NCI-H1092 (cell line): ENCODE data around the gene MBP.

ENCODE experiments used
- DNase-seq: peaks from one replicate; lab custom pipeline; 2025; lab: John Stamatoyannopoulos, UW

The MBP gene

GRCh38 chr18:77133835-77134496 lies 1.4 kb upstream of the MBP start:
- no peak for DNase-seq

DNA sequence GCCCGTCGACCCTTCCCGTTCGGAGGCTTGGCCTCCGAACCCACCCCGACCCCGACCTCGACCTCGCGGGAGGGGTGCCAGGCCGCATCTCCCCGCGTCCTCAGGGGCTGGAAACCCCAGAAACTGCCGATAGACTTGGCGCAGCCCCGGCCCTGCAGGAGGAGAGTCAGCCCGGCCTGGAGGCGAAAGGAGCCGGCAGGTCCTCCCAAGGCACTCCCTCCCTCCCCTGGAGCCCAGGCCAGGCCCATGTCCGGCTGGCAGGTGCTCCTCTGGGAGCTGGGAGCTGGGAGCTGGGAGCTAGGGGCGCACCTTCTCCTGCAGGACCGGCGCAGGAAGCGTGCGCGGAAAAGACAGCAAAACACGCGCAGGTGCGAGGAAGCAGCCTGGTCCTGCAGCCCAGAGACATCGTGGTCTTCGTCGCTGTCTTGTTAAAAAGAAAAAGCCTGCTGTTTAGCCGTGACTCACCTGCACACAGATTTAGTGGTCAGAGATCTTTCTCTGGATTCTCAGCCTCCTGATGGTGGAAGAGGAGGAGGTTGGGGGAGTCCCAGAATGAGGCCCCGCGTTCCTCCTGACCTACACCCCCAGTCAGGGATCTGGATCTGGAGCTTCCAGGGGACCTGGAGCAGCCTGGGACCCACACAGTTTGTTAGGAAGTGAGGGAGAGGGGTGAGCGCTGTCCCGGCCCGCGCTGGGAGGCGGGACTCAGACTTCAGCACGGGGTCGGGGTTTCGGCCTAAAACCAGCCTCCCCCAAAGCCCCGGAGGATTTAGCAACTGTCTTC lies 660 bp upstream of the MBP start:
- DNase-seq, result no peak

- peak; percentile 55 for DNase-seq
Measured at GRCh38 chr18:77131652-77132368, 773 bp downstream of the MBP start.

DNA sequence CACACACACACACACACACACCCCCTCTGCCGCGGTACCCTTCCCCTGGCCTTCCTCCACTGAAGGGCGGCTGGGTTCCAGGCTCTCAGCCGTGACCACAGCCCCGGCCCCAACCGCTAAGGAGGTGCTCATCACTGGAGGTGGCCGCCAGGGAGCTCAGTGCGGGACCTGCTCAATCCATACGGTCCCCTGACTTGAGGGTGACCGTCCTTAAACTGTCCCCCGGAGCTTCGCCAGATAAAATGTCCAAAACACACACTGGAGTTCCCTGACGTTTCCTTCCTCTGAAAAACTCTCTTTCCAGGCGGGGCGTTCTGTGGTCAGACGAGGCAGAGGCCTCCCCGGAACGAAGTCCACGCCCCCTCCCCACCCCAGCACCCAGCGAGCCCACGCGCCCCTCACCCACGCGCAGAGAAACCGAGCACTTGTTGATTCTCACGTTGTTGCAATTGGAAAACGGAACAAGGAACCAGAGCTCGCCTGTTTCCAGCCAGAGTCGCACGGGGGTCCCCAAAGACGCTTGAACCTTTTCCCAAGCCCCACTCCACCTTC lies 1.4 kb downstream of the MBP start:
- DNase-seq, result no peak

GRCh38 chr18:77130229-77131099 lies 2.1 kb downstream of the MBP start:
- no peak for DNase-seq

DNA sequence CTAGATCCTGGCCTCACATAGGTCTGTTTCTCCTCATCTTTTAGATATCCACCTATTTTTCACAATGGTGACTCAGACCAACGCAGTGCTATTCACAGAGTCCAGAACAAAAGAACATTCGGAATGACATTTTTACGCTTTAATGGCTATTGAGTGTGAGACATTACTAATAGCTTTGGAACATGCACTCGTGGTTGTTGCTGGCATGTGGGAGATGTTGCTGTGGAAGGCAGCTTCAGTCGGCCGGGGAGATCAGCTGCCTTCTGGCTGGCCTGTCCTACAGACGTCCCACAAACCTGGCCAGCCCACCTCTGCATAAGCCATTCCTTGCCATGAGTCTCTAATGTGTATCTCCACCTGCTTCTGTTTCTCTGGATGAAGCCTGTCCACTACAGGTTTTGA lies 3.4 kb downstream of the MBP start:
- DNase-seq, result no peak

GRCh38 chr18:77127769-77128671 lies 4.6 kb downstream of the MBP start:
- no peak for DNase-seq

GRCh38 chr18:77124452-77124922 lies 8.1 kb downstream of the MBP start:
- DNase-seq, result no peak

GRCh38 chr18:77123320-77124231 lies 9.0 kb downstream of the MBP start:
- no peak for DNase-seq

- no peak for DNase-seq
Measured at GRCh38 chr18:77121523-77121922, 11.1 kb downstream of the MBP start.

- no peak for DNase-seq
Measured at GRCh38 chr18:77119851-77120491, 12.6 kb downstream of the MBP start.

DNA sequence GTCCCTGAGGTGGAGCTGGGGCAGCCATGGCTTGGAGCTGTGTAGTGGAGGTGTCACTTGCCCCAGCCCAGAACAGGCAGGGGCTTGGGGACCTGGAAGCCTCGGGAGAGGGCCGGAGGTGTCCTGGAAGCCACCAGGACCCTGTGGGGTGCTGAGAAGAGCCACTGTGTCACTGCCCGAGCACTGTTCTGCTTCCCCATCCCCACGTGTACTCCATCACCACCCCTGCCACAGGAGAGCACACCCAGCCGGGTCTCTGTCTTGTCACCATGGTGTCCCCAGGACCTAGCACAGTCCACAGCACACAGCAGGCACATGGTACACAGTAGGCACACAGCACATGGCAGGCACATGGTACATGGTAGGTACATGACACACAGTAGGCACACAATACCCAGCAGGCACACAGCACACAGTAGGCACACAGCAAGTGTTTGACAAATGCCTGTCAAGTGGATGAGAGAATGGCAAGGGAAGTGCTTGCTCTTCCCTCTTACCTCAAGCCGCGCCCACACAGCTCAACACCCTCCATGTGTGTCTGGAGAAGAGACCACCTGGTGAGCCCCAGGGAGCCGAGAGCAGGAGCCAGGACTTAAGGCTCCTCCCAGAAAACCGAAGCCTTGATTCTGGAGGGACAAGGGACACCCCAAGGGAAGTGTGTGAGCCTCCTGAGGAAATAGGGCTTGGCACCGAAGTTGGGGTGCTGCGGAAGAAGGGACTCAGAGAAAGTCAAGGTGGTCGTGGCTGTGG lies 13.3 kb downstream of the MBP start:
- DNase-seq, result no peak

GRCh38 chr18:77118256-77119090 lies 14.1 kb downstream of the MBP start:
- no peak for DNase-seq

- no peak for DNase-seq
Measured at GRCh38 chr18:77116201-77117080, 16.1 kb downstream of the MBP start.

GRCh38 chr18:77115192-77115953 lies 17.2 kb downstream of the MBP start:
- no peak for DNase-seq
